B cell (primary cell): Measurements from ENCODE around the gene HECTD1. TPM values are rescaled to one million over a fixed set of nuclear protein-coding genes. Genes with fewer than 3 reads are reported as not detected.

Experiments
- ATAC-seq: fragments of 200-7000 bp; cut with Tn5 transposase; one replicate; pipeline ENCODE4 v1.10.0; 2021; ENCODE audit warnings: low read depth, mild to moderate bottlenecking, moderate number of reproducible peaks, moderate library complexity
- CTCF ChIA-PET: fragments of 350-600 bp; sonication (Branson Sonifier 250); formaldehyde crosslinking; loops from one replicate; lab custom pipeline; 2021; ENCODE audit warnings: antibody characterized with exemption, inconsistent platforms; lab: Charles Lee
- POLR2A ChIA-PET: fragments of 350-600 bp; sonication (Branson Sonifier 250); formaldehyde crosslinking; loops from one replicate; lab custom pipeline; 2021; ENCODE audit warnings: antibody characterized with exemption; lab: Charles Lee
- DNase-seq: peaks from one replicate; pipeline ENCODE4 v3.0.0; 2013
- H2AFZ ChIP-seq: 2 replicates; pipeline ENCODE4 v1.6.1; 2012; ENCODE audit warnings: mild to moderate bottlenecking, low read depth, low read length; ENCODE audit not compliant: insufficient read depth, poor library complexity, severe bottlenecking
- H3K27ac ChIP-seq, 2 donors: 1 replicate in 1 of 2; 2 replicates in 1 of 2; pipeline ENCODE4 v1.5.1; 2012 to 2013; ENCODE audit warnings: low read length in 2 of 2, mild to moderate bottlenecking in 2 of 2, moderate library complexity in 1 of 2
- H3K27me3 ChIP-seq, 4 experiments: fragments of 200-600 bp in 1 of 4; sonication (generic) in 1 of 4; replicated peaks in 1 of 4; 1 replicate in 2 of 4; 2 replicates in 2 of 4; pipeline versions ENCODE4 v1.6.1 to v1.7.0; 2013 to 2016; ENCODE audit warnings: low read length in 3 of 4, mild to moderate bottlenecking in 2 of 4, mixed read lengths in 1 of 4, moderate library complexity in 1 of 4; ENCODE audit not compliant: insufficient read depth in 4 of 4, control insufficient read depth in 3 of 4; ENCODE audit errors: control extremely low read depth in 1 of 4
- H3K36me3 ChIP-seq, 2 experiments: replicated peaks in 1 of 2; 1 replicate in 1 of 2; 2 replicates in 1 of 2; pipeline versions ENCODE4 v1.6.1 to v1.7.1; 2013; ENCODE audit warnings: low read length in 1 of 2; ENCODE audit not compliant: insufficient read depth in 2 of 2, control insufficient read depth in 1 of 2; ENCODE audit errors: control extremely low read depth in 1 of 2, extremely low read depth in 1 of 2
- H3K4me1 ChIP-seq, 2 donors: fragments of 200-600 bp in 1 of 2; sonication (generic) in 1 of 2; 1 replicate in 1 of 2; 2 replicates in 1 of 2; pipeline versions ENCODE4 v1.5.1 to v1.6.1; 2013 to 2017; ENCODE audit warnings: low read length in 2 of 2; ENCODE audit not compliant: control insufficient read depth in 2 of 2, insufficient read depth in 2 of 2
- H3K4me2 ChIP-seq: replicated peaks from 2 replicates; pipeline ENCODE3; 2012; ENCODE audit warnings: mild to moderate bottlenecking, low read depth, low read length; ENCODE audit not compliant: poor library complexity, severe bottlenecking
- H3K4me3 ChIP-seq, 5 experiments: fragments of 200-600 bp in 1 of 5; sonication (generic) in 1 of 5; 1 replicate in 3 of 5; 2 replicates in 2 of 5; pipeline versions ENCODE4 v1.5.1 to v1.7.0; 2011 to 2016; ENCODE audit warnings: low read length in 4 of 5, mild to moderate bottlenecking in 4 of 5, low read depth in 2 of 5, control low read depth in 1 of 5, moderate library complexity in 1 of 5; ENCODE audit not compliant: insufficient read depth in 1 of 5; ENCODE audit errors: control extremely low read depth in 1 of 5, extremely low read depth in 1 of 5
- H3K79me2 ChIP-seq: fragments of 200-600 bp; sonication (generic); one replicate; pipeline ENCODE4 v1.6.0; 2016; ENCODE audit warnings: low read length; ENCODE audit not compliant: control insufficient read depth, insufficient read depth
- H3K9ac ChIP-seq: fragments of 200-600 bp; sonication (generic); 2 replicates; pipeline ENCODE4 v1.6.1; 2017; ENCODE audit warnings: mild to moderate bottlenecking, low read length, moderate library complexity
- H3K9me3 ChIP-seq, 3 donors: one replicate each; pipeline versions ENCODE4 v1.6.1 to v1.7.1; 2013; ENCODE audit warnings: low read length in 2 of 3; ENCODE audit not compliant: control insufficient read depth in 2 of 3, insufficient read depth in 1 of 3; ENCODE audit errors: control extremely low read depth in 1 of 3
- H4K20me1 ChIP-seq: 2 replicates; pipeline ENCODE4 v1.6.0; 2012; ENCODE audit warnings: mild to moderate bottlenecking, low read length; ENCODE audit not compliant: insufficient read depth, control insufficient read depth, poor library complexity, severe bottlenecking
- H3K27ac Mint-ChIP-seq: one replicate; pipeline ENCODE4 v1.8.0; 2021; ENCODE audit warnings: mixed read lengths
- H3K27me3 Mint-ChIP-seq: one replicate; pipeline ENCODE4 v1.8.0; 2021; ENCODE audit warnings: mixed read lengths
- H3K4me1 Mint-ChIP-seq: one replicate; pipeline ENCODE4 v1.8.0; 2021; ENCODE audit warnings: mixed read lengths
- H3K4me3 Mint-ChIP-seq: one replicate; pipeline ENCODE4 v1.8.0; 2021; ENCODE audit warnings: mixed read lengths
- H3K9me3 Mint-ChIP-seq: one replicate; pipeline ENCODE4 v1.8.0; 2022; ENCODE audit warnings: mixed read lengths; ENCODE audit not compliant: insufficient read depth
- EZH2 ChIP-seq: IDR thresholded peaks from 2 replicates; pipeline ENCODE4 v1.6.1; 2012; ENCODE audit warnings: borderline replicate concordance, low read depth, mild to moderate bottlenecking, moderate library complexity, low read length; ENCODE audit not compliant: insufficient read depth, poor library complexity, severe bottlenecking
- WGBS: methylation state at CpG from one replicate; pipeline ENCODE4 v1.1.5; 2013; ENCODE audit warnings: missing lambda C conversion rate; ENCODE audit not compliant: insufficient coverage; 5-methylcytosine and 5-hydroxymethylcytosine counted together
- intact Hi-C: fragments of 100-400 bp; cut with micrococcal nuclease; formaldehyde crosslinking; loops from one replicate; pipeline ENCODE4 v1.10.0; 2022
- polyA plus RNA-seq: library from polyadenylated mRNA; depleted of rRNA; stranded (reverse); fragments of >200 nt; gene quantifications from 2 replicates; pipeline ENCODE4 v1.2.3, GENCODE V29; 2012
- total RNA-seq, 2 donors: library from RNA; stranded (reverse); fragments of 120-200 nt in 1 of 2; gene quantifications; 1 replicate in 1 of 2; 2 replicates in 1 of 2; pipeline versions ENCODE4 v1.2.3 to v1.2.4, GENCODE V29; 2013 to 2022
- TF ChIP-seq, protein P1 (sequence below): fragments of 200-600 bp; IDR thresholded peaks from one replicate; pipeline ENCODE4 v1.8.0; 2022; ENCODE audit warnings: antibody characterized with exemption, mild to moderate bottlenecking

HECTD1 gene
- total and polyA plus RNA-seq, 2 donors (not counting 1 experiment from before 2014, with no cell fraction given) = 63.1 to 184 TPM

- H3K4me3 Mint-ChIP-seq = no peak overlapping the region
- Histone ChIP-seq H4K20me1 (no peaks in the 10 kb centered on the region), H3K36me3 (peaks cover 1 to 76% of the 10 kb centered on the region in 2 experiments), H2AFZ (no peak overlapping the region), H3K27ac (peak overlapping the region in 1 of 2 donors; percentile 29), H3K9ac (no peak overlapping the region), H3K27me3 (no peaks in the 10 kb centered on the region), H3K4me1 (peaks cover 9 to 10% of the 10 kb centered on the region in 2 donors), H3K79me2 (no peaks in the 10 kb centered on the region), H3K4me3 (no peak overlapping the region), H3K9me3 (no peaks in the 10 kb centered on the region), H3K4me2 (no peak overlapping the region)
- H3K27me3 Mint-ChIP-seq = no peaks in the 10 kb centered on the region
- intact Hi-C loops = loop anchor here (1.0 to 5.0 kb wide), 2 partner anchors 145 to 229 kb away; no protein-coding TSS in a partner anchor
- ChIA-PET POLR2A (no interaction called here), CTCF (interaction anchor here (1.3 to 2.2 kb wide), 2 partner anchors 36 to 149 kb away, joined by 3 to 7 read pairs; no protein-coding TSS in a partner anchor)
- TF ChIP-seq, protein P1, sequence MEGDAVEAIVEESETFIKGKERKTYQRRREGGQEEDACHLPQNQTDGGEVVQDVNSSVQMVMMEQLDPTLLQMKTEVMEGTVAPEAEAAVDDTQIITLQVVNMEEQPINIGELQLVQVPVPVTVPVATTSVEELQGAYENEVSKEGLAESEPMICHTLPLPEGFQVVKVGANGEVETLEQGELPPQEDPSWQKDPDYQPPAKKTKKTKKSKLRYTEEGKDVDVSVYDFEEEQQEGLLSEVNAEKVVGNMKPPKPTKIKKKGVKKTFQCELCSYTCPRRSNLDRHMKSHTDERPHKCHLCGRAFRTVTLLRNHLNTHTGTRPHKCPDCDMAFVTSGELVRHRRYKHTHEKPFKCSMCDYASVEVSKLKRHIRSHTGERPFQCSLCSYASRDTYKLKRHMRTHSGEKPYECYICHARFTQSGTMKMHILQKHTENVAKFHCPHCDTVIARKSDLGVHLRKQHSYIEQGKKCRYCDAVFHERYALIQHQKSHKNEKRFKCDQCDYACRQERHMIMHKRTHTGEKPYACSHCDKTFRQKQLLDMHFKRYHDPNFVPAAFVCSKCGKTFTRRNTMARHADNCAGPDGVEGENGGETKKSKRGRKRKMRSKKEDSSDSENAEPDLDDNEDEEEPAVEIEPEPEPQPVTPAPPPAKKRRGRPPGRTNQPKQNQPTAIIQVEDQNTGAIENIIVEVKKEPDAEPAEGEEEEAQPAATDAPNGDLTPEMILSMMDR = no peak
- no peak for TF ChIP-seq EZH2
- H3K9me3 Mint-ChIP-seq = no peaks in the 10 kb centered on the region
- ATAC-seq (no peak), DNase-seq (no peak)
- no peak overlapping the region for H3K27ac Mint-ChIP-seq
- H3K4me1 Mint-ChIP-seq = peaks cover 16% of the 10 kb centered on the region
Observed at GRCh38 chr14:31127690-31128089, 79.9 kb downstream of the HECTD1 start.

DNA sequence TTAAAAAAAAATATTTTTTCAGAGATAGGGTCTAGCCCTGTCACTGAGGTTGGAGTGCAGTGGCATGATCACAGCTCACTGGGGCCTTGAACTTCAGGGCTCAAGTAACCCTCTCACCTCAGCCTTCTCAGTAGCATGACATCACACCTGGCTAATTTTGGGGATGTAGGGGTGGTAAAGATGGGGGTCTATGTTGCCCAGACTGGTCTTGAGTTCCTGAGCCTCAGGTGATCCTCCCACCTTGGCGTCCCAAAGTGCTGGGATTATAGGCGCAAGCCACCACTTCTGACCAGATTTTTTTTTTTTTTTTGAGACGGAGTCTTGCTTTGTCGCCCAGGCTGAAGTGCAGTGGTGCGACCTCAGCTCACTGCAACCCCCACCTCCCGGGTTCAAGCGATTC is 80.9 kb downstream of the HECTD1 start:
- H3K27ac ChIP-seq = no peak overlapping the region
- POLR2A ChIA-PET = no interaction called here
- no peak for DNase-seq

More for the DNA sequence above, 80.9 kb downstream of the HECTD1 start:
- TF ChIP-seq EZH2 = no peak
- TF ChIP-seq, protein P1 = no peak
- H2AFZ ChIP-seq = no peak overlapping the region
- no peak overlapping the region for H3K4me2 ChIP-seq
- H3K4me3 Mint-ChIP-seq = no peak overlapping the region
- H3K79me2 ChIP-seq = peaks cover 4% of the 10 kb centered on the region
- H3K27me3 Mint-ChIP-seq = no peaks in the 10 kb centered on the region
- intact Hi-C loops = loop anchor here (5.0 kb wide), 1 partner anchor 144 kb away; no protein-coding TSS in a partner anchor
- H3K4me1 ChIP-seq = peaks cover 9 to 10% of the 10 kb centered on the region in 2 donors
- ATAC-seq = no peak
- no peaks in the 10 kb centered on the region for H3K27me3 ChIP-seq
- H3K4me3 ChIP-seq = no peak overlapping the region
- no peak overlapping the region for H3K27ac Mint-ChIP-seq
- H3K36me3 ChIP-seq = peaks cover 0 to 76% of the 10 kb centered on the region in 2 experiments
- H3K9me3 Mint-ChIP-seq = no peaks in the 10 kb centered on the region
- peaks cover 16% of the 10 kb centered on the region for H3K4me1 Mint-ChIP-seq
- H3K9me3 ChIP-seq = no peaks in the 10 kb centered on the region
- H3K9ac ChIP-seq = no peak overlapping the region
- CTCF ChIA-PET = no interaction called here
- 100% methylated on average over 4 of the region's 7 CpGs for WGBS
- no peaks in the 10 kb centered on the region for H4K20me1 ChIP-seq
